ENCODE data around the gene DTNB.
"Not testable (repeated sequence)": the region's sequence is repeated elsewhere in the genome, so short reads cannot be mapped to it uniquely, and the experiment has no call there.

DTNB gene

GRCh38 chr2:25537526-25537925, 135.9 kb downstream of the DTNB start:
- DNase-seq: no peak

GRCh38 chr2:25535411-25536289, 137.7 kb downstream of the DTNB start:
- not testable (repeated sequence) for DNase-seq

- not testable (repeated sequence) for DNase-seq
Observed at GRCh38 chr2:25534937-25535336, 138.4 kb downstream of the DTNB start.

- no peak for DNase-seq
Observed at GRCh38 chr2:25534455-25534854, 138.9 kb downstream of the DTNB start.

GRCh38 chr2:25533771-25534170, 139.6 kb downstream of the DTNB start:
- not testable (repeated sequence) for DNase-seq

- DNase-seq: no peak
Observed at GRCh38 chr2:25532521-25532920, 140.9 kb downstream of the DTNB start.

GRCh38 chr2:25529034-25529433, 144.3 kb downstream of the DTNB start:
- DNase-seq: no peak

- peak; percentile 55 for DNase-seq
Observed at GRCh38 chr2:25528173-25528572, 145.2 kb downstream of the DTNB start.

- no peak for DNase-seq
Observed at GRCh38 chr2:25524507-25524906, 148.9 kb downstream of the DTNB start.

- no peak for DNase-seq
Observed at GRCh38 chr2:25523060-25523459, 150.3 kb downstream of the DTNB start.

- DNase-seq: peak; percentile 65
Observed at GRCh38 chr2:25521665-25522387, 151.6 kb downstream of the DTNB start.

GRCh38 chr2:25521126-25521525, 152.3 kb downstream of the DTNB start:
- DNase-seq: peak; percentile 12

- DNase-seq: no peak
Observed at GRCh38 chr2:25517701-25518100, 155.7 kb downstream of the DTNB start.

GRCh38 chr2:25514043-25514637, 159.2 kb downstream of the DTNB start:
- no peak for DNase-seq

GRCh38 chr2:25512707-25513106, 160.7 kb downstream of the DTNB start:
- no peak for DNase-seq

GRCh38 chr2:25506226-25506625, 167.2 kb downstream of the DTNB start:
- DNase-seq: no peak

GRCh38 chr2:25505622-25506021, 167.8 kb downstream of the DTNB start:
- peak; percentile 37 for DNase-seq

- no peak for DNase-seq
Observed at GRCh38 chr2:25505182-25505581, 168.2 kb downstream of the DTNB start.

- no peak for DNase-seq
Observed at GRCh38 chr2:25504266-25504665, 169.1 kb downstream of the DTNB start.

GRCh38 chr2:25499157-25499556, 174.2 kb downstream of the DTNB start:
- DNase-seq: no peak

GRCh38 chr2:25497918-25498407, 175.4 kb downstream of the DTNB start:
- DNase-seq: no peak

GRCh38 chr2:25497229-25497917, 176.0 kb downstream of the DTNB start:
- DNase-seq: no peak

- DNase-seq: no peak
Observed at GRCh38 chr2:25494616-25495015, 178.8 kb downstream of the DTNB start.

Measured in HCEC 1CT (cell line).